ENCODE measurements around the gene STUM. TPM values are rescaled to one million over a fixed set of nuclear protein-coding genes. Genes with fewer than 3 reads are reported as not detected.

Gene STUM
- total and polyA plus RNA-seq, 2 of the 8 experiments (the other 6 are each of a cell fraction or from before 2014, with no cell fraction given), result 0.76 to 1.2 TPM

DNA sequence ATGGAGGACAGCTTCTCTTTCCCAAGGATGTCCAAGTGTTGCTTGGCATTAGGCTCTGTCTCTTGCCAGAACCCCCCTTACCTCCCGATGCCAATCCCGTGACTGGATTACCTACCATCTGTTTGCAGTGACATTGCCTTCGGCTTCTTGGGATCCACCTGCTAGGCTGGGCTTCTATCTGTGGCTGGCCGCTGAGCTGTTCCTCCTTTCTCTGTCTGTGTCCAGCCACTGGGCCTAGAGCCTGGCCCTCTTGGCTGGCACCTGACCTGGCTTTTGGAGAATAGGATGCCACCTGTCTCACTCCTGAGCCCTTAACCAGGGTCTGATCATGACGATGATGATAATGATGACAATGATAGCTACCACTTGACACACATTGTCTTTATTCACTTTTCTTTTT is 41.6 kb upstream of the STUM start:
- Histone ChIP-seq H2BK5ac (ENCODE audit: low read depth, low read length) (no peak overlapping the region), H4K8ac (ENCODE audit: extremely low read depth, insufficient read depth, low read length) (no peak overlapping the region), H2BK15ac (ENCODE audit: low read length) (no peak overlapping the region), H3K4me2 (ENCODE audit: insufficient read depth in 1 of 2, low read depth in 2 of 2, low read length in 2 of 2) (no peak overlapping the region), H3K79me2 (ENCODE audit: control insufficient read depth in 1 of 2, insufficient read depth in 2 of 2, low read length in 2 of 2) (no peaks in the 10 kb centered on the region), H3K23ac (ENCODE audit: insufficient read length) (no peak overlapping the region), H3K56ac (replicated peaks; ENCODE audit: insufficient read length, low read depth, low read length) (no peak overlapping the region), H4K91ac (replicated peaks; ENCODE audit: insufficient read length, low read length) (no peak overlapping the region), H2AFZ (ENCODE audit: low read length) (no peak overlapping the region), H2AK5ac (ENCODE audit: low read depth, low read length) (no peak overlapping the region), H3K4ac (replicated peaks; ENCODE audit: insufficient read length, low read depth, low read length) (no peak overlapping the region), H2BK20ac (ENCODE audit: low read length) (no peak overlapping the region), H2BK12ac (ENCODE audit: low read depth, low read length) (no peak overlapping the region), H3K4me1 (replicated peaks in 1 of 4; ENCODE audit: control insufficient read depth in 3 of 4, insufficient read depth in 4 of 4, low read length in 3 of 4) (no peaks in the 10 kb centered on the region), H3K27ac (ENCODE audit: low read depth, low read length) (no peak overlapping the region), H3K4me3 (ENCODE audit: extremely low read depth in 1 of 4, insufficient read depth in 2 of 4, low read depth in 3 of 4, low read length in 4 of 4) (no peak overlapping the region), H4K20me1 (replicated peaks in 1 of 2; ENCODE audit: control insufficient read depth in 1 of 2, insufficient read depth in 2 of 2, low read length in 2 of 2) (no peaks in the 10 kb centered on the region), H3K36me3 (ENCODE audit: control insufficient read depth in 2 of 4, insufficient read depth in 4 of 4, low read length in 3 of 4) (no peaks in the 10 kb centered on the region), H3K9ac (replicated peaks in 1 of 4; ENCODE audit: extremely low read depth in 1 of 4, low read depth in 3 of 4, low read length in 3 of 4) (no peak overlapping the region), H3K18ac (ENCODE audit: extremely low read depth, low read length) (no peak overlapping the region; the same call in 1 of the 2 replicates), H3K23me2 (ENCODE audit: low read depth, low read length) (no peaks in the 10 kb centered on the region), H4K5ac (ENCODE audit: insufficient read length, low read depth, low read length) (no peak overlapping the region), H2BK120ac (replicated peaks; ENCODE audit: low read depth, low read length) (no peak overlapping the region), H3K27me3 (replicated peaks in 1 of 4; ENCODE audit: control insufficient read depth in 3 of 4, extremely low read depth in 1 of 4, insufficient read depth in 3 of 4, low read length in 3 of 4) (no peaks in the 10 kb centered on the region), H3K79me1 (ENCODE audit: low read depth, low read length) (no peaks in the 10 kb centered on the region), H3K14ac (ENCODE audit: insufficient read length) (no peak overlapping the region), H3K9me3 (ENCODE audit: insufficient read depth in 2 of 2, low read depth in 1 of 2, low read length in 1 of 2) (no peaks in the 10 kb centered on the region)
- POLR2A ChIA-PET (ENCODE audit: partially characterized antibody), result interaction anchor here (1.2 kb wide), 1 partner anchor 445 kb away, joined by 3 read pairs; the partner anchor contains the start of gene H3-3A
- no peak for FAIRE-seq
- no peak for TF ChIP-seq RBBP5 (IDR thresholded peaks at IDR 0.05; ENCODE audit: borderline replicate concordance, low read depth, low read length)
- TF ChIP-seq RNF2 (IDR thresholded peaks at IDR 0.05; ENCODE audit: borderline replicate concordance, low read depth, low read length, missing control alignments, poor library complexity, severe bottlenecking), result no peak
- no peak for TF ChIP-seq POU5F1 (IDR thresholded peaks at IDR 0.05; ENCODE audit: low read depth, low read length)
- no peak for TF ChIP-seq SIX5 (IDR thresholded peaks at IDR 0.05; ENCODE audit: low read depth, low read length)
- 88% methylated on average over 5 of the region's 5 CpGs; no CpG with 5 or more reads in 1 of the 2 experiments for WGBS, 2 experiments (ENCODE audit: extremely low coverage in 1 of 2, insufficient coverage in 1 of 2, insufficient read length in 1 of 2, insufficient replicate concordance in 2 of 2, low coverage in 1 of 2, low lambda C conversion rate in 2 of 2, missing lambda C conversion rate in 1 of 2)
- CTCF ChIA-PET (ENCODE audit: partially characterized antibody), result interaction anchor here (1.3 to 5.7 kb wide), 2 partner anchors 13 to 40 kb away, joined by 4 to 37 read pairs; no protein-coding TSS in a partner anchor
- no peak for DNase-seq (ENCODE audit: low read depth in 1 of 2, low spot score in 2 of 2)

All from H1 (cell line).